HG03175 (cell line): ENCODE measurements around the gene COPB1.

ENCODE experiments used
- ATAC-seq: cut with Tn5 transposase; IDR thresholded peaks from one replicate; pipeline ENCODE4 v1.9.1; 2021; ENCODE audit warnings: mild to moderate bottlenecking, moderate library complexity; ENCODE audit not compliant: unreplicated experiment

The COPB1 gene

GRCh38 chr11:14435717-14436512 is 63.7 kb downstream of the COPB1 start:
- ATAC-seq = no peak

- no peak for ATAC-seq
These were observed 74.0 kb downstream of the COPB1 start for GRCh38 chr11:14425621-14426020.

GRCh38 chr11:14424096-14424495 is 75.5 kb downstream of the COPB1 start:
- ATAC-seq = no peak

GRCh38 chr11:14423633-14424032 is 76.0 kb downstream of the COPB1 start:
- ATAC-seq = no peak

- ATAC-seq = no peak
These were observed 76.8 kb downstream of the COPB1 start for GRCh38 chr11:14422814-14423182.

GRCh38 chr11:14422052-14422813 is 77.4 kb downstream of the COPB1 start:
- no peak for ATAC-seq

- no peak for ATAC-seq
These were observed 79.4 kb downstream of the COPB1 start for GRCh38 chr11:14420223-14420622.

- ATAC-seq = no peak
These were observed 80.7 kb downstream of the COPB1 start for GRCh38 chr11:14418801-14419417.

GRCh38 chr11:14417617-14418374 is 81.8 kb downstream of the COPB1 start:
- no peak for ATAC-seq

- no peak for ATAC-seq
These were observed 82.4 kb downstream of the COPB1 start for GRCh38 chr11:14417186-14417585.

- peak; percentile 56 for ATAC-seq
These were observed 84.8 kb downstream of the COPB1 start for GRCh38 chr11:14414470-14415461.

- no peak for ATAC-seq
These were observed 86.1 kb downstream of the COPB1 start for GRCh38 chr11:14413307-14414069.

GRCh38 chr11:14411818-14412217 is 87.8 kb downstream of the COPB1 start:
- no peak for ATAC-seq

GRCh38 chr11:14409891-14410290 is 89.7 kb downstream of the COPB1 start:
- ATAC-seq = no peak

GRCh38 chr11:14408612-14409011 is 91.0 kb downstream of the COPB1 start:
- no peak for ATAC-seq
